EL (cell line): ENCODE data around the gene PTPRN2.

Experiments
- DNase-seq: peaks from one replicate; pipeline ENCODE4 v3.0.0-alpha.2; 2016

The PTPRN2 gene

DNA sequence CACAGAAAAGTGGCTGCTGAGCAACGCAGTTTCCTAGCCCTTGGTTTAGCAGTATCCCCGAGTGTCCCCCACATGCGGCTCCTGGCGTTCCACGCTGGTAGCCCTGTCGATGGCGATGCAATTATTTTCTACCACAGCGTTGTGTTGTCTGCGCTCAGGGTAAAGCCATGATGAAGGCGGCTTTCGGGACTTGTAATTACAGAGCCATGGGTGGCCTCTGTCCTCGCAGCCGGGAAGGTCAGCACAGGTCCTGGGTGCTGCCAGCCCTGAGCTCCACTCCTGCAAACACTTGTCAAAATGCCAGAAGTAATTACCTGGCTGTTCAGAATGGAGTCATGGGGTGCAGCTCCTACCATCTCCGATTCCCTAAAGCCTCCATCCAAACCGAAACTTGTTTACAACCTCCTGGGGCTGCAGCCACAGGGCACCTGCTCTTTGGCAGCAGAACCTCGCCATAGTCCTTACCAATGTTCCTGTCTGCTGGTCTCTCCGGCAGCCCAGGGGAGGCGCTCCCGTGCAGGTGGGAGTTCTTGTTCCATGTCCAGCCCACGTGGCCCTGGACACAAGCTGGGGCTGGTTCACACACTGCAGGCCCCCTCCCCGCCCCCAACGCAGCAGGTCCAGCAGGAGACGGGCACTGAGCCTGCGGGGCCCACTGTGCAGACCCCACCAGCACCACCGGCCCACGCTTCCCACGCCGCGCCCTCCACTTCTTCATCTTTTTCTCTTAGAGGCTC is 512.6 kb downstream of the PTPRN2 start:
- no peak for DNase-seq

DNA sequence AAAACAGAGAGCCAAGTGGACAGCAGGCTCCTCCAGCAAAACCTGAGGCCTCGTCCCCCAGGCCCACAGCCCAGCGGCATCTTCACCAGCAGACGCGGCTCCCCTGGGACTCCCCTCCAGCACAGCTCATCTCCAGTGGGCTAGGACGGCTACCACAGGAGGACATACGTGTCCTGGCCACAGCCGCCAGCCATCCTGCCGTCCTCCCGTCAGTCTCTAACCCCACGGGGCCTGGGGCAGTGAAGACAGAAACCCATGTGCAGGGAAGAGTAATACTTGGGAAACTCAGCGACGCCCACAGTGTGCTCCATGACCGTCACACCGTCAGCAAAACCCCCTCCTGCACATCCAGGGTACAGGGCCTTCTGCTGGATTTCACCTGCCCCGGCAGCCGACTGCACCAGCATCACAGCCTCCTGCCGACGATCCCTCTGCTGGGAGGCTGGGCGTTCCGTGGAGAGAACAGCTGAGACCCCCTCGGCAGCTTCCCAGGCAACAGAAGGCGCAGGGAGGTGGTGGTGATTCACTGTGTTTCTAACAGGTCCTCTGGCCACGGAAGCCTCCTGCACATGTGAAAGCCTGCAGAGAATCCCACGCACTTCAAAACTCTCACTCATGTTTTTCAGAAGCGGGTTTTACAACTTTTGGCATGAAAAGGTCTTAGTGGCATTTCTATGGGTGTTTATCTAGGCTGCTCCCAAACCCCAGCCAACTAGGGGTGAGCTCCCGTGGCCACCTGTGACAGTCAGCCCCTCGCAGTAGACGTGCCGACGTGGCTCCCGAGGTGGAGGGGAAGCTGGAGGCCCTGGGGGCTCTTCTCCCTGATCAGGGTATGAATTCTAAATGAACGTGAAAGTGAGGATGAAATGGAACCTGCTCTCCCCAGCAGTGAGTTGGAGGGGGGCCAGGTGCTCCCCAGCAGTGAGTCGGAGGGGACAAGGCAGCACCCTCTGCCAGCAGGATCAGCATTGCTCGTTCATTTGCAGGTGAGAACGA is 513.5 kb downstream of the PTPRN2 start:
- DNase-seq: no peak

DNA sequence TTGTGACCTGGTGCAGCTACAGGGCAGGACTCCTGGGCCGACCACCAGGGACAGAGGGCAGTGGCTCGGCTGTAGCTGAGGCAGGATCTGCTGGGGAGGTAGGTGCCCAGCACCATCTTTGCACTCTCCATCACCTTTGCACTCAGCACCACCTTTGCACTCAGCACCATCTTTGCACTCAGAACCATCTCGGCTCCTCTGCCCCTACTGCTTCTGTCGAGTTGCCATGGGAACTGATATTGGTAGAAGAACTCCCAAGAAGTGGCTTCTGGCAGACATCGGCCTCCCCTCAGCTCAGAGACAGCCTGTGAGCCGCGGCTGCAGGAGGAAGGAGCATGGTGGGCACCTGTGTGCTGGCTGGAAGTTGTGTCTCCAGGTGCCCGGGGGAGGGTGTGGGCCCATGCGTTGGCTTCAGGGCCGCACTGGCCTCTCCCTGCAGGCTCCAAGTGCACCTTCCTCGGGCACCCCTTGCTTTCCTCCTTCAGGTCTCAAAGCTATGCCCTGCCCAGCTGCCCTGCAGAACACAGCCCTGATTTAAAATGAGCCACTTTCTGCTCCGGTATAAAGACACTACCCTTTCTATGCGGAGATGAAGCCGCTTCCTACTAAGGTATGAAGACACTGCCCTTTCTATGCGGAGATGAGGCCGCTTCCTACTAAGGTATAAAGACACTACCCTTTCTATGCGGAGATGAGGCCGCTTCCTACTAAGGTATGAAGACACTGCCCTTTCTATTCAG is 514.5 kb downstream of the PTPRN2 start:
- no peak for DNase-seq

DNA sequence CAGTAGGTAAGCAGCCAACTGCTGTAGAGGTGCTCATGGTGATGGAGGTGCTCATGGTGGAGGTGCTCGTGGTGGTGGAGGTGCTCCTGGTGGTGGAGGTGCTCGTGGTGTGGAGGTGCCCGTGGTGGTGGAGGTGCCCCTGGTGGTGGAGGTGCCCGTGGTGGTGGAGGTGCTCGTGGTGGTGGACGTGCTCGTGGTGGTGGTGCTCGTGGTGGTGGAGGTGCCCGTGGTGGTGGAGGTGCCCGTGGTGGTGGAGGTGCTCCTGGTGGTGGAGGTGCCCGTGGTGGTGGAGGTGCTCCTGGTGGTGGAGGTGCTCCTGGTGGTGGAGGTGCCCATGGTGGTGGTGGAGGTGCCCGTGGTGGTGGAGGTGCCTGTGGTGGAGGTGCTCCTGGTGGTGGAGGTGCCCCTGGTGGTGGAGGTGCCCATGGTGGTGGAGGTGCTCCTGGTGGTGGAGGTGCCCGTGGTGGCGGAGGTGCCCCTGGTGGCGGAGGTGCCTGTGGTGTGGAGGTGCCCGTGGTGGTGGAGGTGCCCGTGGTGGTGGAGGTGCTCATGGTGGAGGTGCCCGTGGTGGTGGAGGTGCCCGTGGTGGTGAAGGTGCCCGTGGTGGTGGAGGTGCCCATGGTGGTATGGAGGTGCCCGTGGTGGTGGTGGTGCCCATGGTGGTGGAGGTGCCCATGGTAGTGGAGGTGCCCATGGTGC is 517.3 kb downstream of the PTPRN2 start:
- DNase-seq: no peak

DNA sequence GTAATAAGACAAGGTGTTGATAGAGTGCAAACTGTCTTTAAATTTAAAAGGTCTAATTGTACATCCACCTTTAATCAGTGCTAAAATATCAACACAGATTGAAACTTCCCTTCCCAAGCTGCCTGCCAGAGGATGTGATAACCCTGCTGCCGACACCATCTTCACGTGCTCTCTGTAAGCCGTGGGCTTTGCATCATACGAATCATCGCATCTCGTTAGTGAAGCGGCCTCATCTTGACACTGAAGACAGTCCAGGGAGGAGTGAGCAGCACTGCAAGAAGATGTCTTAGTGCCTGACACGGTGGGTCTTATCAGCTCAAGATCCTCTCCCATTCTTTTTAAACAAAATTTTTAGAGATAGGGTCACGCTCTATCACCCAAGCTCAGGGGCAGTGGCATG is 518.8 kb downstream of the PTPRN2 start:
- no peak for DNase-seq

DNA sequence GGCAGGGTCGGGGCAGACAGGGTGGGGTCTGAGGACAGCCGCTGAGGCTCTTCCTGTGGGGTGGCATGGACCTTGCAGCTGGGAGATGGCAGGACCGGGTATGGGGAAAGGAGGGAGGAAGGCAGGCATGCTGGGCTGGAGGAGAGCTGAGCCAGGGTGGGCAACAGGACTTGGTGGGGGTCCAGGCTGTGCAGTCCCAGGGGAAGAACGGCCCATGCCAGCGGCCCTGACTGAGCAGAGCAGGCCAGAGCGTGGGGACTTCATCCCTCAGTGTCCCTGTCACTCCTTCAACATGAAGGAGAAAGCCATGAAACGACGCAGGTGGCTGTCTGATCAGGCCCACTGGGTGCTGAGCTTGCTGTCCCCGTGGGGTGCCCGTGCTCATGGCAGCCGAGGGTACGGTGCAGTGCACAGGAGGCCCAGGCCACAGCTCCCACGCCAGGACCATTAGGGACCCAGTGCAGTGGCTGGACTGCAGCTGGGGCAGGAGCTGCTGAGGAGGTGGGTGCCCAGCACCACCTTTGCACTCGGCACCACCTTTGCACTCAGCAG is 519.6 kb downstream of the PTPRN2 start:
- DNase-seq: no peak

DNA sequence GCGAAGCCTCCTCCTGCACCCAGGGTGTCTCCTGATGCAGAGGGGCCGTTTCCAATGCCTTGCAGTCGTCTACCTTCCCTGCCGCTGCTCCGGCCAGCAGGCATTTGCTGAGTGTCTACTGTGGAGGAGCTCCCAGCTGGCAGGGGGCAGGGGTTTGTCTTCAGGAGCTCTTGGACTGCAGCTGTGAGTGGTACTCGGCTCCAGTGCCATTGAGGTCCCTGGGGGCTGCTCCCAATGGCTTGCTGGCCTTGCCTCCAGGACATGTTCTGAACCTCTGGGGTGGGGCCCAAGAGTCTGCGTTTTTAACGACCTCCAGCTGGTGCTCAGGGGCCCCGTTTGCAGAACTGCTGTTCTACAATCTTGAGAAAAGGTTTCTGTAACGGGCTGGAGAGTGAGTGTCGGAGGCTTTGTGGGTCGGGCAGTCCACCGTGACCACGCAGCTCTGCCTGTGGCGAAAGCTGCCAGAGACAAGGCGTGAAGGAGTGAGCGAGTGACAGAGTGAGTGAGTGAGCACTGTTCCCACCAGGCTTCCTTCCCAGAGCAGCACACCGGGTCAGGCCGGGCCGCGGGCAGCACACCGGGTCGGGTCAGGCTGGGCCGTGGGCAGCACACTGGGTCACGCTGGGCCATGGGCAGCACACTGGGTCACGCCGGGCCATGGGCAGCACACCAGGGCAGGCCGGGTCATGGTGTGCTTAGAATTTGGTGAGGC is 520.2 kb downstream of the PTPRN2 start:
- DNase-seq: no peak

DNA sequence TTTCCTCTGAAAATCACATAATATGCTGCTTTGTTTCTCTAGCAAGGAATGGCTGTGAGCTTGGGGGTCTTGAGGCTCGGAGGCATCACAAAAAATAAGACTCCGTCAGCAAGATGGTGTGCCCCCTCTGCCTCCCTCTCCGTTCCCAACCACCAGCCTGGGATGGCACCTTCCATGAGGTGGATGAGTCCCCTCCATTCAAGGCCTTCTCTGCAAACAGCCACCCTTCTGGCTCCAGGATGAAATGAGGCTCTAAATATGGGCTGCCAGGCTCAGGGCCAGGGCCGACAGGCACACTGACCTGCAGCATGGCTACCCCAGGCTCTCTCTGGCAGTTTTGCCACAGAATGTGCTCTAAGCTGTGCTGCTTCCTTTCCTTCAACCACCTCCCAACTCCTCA is 521.5 kb downstream of the PTPRN2 start:
- no peak for DNase-seq

DNA sequence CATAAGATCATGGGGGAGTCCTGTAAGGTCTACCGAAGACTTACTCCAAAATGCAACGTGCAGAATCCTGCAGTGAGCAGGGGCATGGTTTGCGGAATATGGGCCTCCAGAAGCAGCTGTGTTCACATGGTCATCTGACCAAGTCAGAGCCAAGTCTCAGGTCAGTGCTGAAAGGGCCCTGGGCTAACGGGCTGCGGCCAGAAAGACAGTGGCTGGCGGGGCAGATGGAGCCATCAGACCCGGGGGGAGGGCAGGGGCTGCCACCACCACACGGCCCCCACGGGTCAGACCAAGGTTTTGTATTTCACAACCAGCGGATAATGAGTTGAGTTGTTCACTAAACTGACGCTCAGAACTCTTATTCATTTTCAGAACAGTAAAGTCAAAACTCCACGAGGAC is 522.3 kb downstream of the PTPRN2 start:
- DNase-seq: no peak

DNA sequence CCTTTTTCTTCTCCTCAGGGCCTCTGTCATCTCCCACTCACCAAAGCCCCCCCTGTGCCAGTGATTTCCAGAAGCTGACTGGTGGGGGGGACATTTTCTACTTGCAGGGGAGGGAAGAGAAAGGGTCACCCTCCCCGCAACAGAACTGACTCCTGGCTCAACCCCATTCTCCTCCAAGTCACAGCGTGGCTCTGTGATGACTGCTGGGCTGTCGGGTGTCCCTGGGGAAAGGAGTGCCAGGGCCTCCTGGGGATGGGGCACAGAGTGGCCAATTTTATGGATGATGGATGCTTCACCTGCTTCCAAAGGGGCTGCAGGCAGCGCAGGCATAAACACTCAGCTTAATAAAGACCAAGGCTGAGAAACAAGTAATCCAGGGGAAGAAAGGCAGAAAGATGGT is 523.0 kb downstream of the PTPRN2 start:
- DNase-seq: no peak

DNA sequence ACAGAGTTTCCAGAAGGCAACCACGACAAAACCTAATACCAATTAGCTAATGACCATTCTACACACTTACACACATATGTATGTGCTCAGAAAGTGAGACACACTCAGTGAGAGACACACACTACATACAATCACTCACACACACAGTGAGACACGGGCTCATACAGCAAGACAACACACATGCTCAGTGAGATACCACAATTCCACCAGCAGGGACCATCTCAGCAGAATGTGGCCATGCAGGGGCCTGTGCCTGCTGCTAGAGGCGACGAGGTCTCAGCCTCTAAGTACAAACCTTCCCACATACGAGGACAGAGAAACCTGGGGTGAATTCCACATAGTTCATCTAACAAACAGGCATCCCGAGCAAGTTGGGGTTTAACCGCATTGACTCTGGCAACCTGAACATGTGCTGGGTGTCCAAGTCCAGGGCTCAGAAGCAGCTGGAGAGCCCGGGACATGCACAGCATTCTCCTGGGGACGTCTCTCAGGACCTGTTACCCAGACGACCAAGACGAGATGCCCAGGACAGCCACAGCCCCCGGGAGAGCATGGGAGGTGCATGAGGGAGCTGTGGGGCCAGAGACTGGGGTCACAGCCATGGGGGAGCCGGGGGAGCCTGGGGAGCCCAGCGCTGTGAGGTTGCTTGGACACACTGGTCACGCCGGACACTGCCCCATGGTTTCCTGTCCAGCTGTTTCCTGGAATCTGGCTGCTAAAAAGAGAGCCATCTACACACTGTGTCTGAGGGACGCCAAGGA is 523.6 kb downstream of the PTPRN2 start:
- no peak for DNase-seq

DNA sequence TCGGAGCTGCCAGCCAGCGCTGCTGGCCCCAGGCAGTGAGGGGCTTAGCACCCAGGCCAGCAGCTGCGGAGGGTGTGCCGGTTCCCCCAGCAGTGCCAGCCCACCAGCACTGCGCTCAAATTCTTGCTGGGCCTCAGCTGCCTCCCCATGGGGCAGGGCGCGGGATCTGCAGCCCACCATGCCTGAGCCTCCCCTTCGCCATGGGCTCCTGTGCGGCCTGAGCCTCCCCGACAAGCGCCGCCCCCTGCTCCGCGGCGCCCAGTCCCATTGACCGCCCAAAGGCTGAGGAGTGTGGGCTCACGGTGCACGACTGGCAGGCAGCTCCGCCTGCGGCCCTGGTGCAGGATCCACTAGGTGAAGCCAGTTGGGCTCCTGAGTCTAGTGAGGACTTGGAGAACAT is 525.0 kb downstream of the PTPRN2 start:
- no peak for DNase-seq

DNA sequence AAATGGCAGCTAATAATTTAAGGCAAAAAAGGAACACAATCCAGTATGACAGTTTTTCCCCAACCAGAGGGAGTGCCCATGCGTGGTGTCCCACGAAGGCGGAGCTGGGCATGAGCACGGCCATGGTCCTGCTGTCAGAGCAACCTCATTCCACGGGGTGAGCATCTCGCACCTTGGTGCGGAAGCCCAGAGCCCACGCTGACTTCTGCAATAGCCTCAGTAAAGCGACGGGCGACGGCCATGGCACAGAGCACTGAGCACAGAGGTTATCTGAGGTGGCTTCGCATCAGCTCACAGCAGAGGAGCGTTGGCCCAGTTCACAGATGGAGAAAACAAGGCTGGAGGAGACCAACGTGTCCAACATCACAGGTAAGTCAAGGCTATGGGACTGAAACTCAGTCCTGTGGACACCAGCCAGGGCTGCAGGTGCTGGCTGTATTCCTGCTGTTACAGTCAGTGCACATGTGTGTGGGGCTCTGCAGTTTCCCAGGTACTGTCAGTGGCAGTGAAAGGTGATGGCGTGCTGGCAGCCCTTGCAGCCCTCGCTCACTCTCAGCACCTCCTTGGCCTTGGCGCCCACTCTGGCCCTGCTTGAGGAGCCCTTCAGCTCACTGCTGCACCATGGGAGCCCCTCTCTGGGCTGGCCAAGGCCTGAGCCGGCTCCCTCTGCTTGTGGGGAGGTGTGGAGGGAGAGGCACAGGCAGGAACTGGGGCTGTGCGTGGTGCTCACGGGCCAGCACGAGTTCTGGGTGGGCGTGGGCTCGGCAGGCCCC is 525.6 kb downstream of the PTPRN2 start:
- no peak for DNase-seq

DNA sequence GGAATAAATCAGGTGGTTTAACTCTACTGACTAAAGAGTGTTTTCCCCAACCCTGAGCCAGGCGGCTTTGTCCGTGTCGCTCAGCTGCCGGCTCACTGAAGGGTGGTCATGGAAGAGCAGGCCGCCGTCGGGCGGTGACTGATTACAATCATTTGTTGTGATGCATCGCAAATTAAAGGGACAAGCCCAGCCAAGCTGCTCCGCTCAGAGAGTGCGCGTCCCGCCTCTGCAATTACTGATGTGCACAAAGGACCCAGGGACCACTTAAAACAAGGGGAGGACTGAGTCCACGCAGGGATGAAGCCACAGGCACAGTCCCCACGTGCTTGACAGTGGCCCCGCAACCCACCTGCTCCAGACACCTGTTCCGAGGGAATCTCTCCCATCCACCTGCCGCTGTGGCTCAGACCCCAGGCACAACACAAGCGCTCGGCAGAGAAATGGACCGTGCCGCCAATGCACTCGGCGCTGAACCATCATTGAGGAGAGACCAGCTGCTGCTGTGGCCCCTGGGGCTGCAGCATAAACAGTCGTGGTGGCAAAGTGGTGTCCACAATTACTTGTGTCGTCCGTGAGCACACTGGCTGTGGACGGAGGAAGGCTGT is 526.5 kb downstream of the PTPRN2 start:
- DNase-seq: no peak

DNA sequence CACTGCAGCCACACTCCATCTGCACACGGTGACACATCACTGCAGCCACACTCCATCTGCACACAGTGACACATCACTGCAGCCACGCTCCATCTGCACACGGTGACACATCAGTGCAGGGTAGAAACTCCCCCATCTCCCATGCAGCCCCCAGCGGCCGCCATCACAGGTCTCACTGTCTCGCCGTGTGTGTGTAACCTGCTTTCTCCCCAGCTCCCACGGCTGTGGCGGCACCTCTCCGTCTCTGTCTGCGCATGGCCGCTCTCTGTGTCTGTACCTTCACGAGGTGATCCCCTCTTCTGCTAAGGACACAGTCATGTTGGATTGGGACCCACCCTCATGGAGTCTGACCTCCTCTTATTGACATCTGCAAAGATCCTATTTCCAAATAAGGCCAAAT is 527.4 kb downstream of the PTPRN2 start:
- DNase-seq: no peak

DNA sequence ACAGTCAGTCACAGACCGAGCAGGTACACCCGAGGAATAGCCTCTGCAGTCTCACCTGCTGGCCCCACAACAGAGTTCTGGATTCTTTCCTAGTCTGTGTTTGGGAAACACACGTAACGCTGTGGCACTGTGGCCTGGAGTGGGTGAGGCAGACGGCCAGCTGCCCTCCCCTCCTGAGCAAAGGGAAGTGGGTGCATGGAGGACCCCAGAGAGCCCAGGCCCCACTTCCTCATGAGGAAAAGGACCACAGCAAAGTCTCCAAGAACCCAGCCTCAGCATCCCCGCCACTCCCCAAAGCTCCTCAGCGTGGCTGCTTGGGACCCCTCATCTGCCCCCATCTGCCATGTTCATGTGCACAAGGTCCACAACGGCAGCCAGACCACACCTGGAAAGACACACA is 530.2 kb downstream of the PTPRN2 start:
- no peak for DNase-seq

DNA sequence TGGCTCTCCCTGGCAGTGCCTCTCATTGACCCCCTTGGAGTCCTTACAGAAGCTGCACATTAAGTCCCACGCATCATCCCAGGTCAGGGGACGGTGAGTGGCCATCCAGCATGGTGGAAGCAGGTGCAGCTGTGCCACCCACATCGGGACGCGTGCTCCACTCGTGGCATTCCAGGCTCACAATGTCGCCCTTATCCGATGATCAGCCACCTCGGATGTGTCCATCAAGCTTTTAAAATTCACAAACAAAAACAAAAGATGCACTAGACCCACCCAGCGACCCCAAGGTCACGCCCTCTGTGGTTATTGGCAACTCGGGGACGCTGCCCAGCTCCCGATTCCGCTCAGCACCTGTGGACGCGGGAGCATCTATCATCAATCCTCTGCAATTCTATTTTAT is 530.9 kb downstream of the PTPRN2 start:
- DNase-seq: no peak

DNA sequence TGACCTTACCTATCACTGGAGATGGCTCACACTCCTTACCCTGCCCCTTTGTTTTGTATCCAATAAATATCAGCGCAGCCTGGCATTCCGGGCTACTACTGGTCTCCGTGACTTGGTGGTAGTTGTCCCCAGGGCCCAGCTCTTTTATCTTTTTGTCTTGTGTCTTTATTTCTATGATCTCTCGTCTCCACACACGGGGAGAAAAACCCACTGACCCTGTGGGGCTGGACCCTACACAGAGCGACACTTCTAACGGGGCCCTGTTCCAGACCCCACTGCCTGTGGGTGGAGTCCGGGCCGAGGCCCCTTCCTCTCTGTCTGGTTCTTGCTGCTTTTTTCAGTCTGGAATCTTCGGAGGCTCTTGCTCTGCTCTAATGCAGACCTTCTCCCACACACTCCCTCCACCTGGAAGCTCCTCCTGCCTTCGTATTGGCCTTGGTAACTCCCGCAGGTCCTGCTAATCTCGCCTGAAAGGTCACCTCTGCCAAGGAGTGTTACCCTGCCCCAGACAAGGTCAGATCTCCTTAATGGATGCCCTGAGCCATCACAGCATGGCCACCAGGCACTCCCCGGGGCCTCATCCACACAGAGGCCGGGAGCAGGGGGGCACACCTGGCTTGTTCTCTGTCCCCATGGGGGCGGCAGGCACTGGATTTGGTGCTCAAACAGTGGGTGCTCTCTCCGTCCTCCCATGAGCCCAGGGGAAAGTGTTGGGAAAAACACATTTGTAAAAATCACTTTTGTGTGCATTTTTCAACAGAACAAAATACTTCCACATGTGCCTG is 531.7 kb downstream of the PTPRN2 start:
- DNase-seq: no peak

DNA sequence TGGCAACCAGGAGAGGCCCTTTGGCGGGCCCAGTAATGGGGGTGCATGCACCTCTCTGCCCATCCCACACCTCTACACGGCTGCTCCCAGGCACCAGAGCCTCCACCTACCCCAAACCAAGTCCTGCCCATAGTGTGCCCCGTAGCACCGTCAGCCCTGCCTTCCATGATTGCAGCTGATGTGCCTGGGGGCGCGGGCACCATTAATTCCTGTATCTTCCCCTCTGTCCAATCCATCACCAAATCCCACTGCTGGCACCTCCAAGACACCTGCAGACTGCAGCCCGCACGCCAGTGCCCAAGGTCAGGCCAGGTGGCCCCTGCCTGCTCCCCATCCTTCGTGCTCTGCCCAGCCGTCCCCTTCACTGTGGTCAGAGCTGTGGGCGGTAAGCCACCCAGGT is 533.0 kb downstream of the PTPRN2 start:
- no peak for DNase-seq
